ENCODE results near the gene RPL28.

- TF ChIP-seq CTCF (IDR thresholded peaks at IDR 0.05) (no peak), POLR2A (IDR thresholded peaks at IDR 0.05) (no peak)
These were observed 65.6 kb downstream of the RPL28 start for GRCh38 chr19:55451163-55451964.
